ENCODE data around the gene GABRE.

GABRE gene

DNA sequence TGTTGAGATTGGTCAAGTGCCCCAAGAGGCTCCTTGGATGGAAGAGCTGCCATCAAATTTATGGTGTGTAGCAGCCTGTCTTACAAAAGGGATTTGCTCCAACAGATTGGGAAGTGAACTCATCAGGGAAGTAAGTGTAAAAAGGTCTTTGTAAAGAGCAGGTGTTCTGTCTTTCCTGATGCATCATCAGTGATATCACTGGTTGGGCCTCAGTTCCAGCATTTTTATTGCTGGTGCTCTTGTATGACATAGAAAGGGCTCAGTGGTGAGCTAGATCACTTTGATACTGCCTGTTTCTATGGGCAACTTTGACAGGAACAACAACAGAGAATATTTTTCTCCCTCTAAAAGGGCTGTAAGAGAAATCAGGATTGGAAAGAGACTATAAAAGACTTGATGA is 8.7 kb upstream of the GABRE start:
- Histone ChIP-seq H3K9me3 (ENCODE audit: insufficient read depth, low read length) (no peaks in the 10 kb centered on the region), H3K9ac (ENCODE audit: low read length) (no peak overlapping the region), H4K20me1 (ENCODE audit: insufficient read depth, low read length) (no peaks in the 10 kb centered on the region), H3K4me3 (ENCODE audit: low read length) (no peak overlapping the region), H3K4me2 (ENCODE audit: low read length) (no peak overlapping the region), H3K4me1 (ENCODE audit: low read length) (no peaks in the 10 kb centered on the region), H3K27ac (ENCODE audit: low read length) (no peak overlapping the region), H3K36me3 (replicated peaks; ENCODE audit: low read depth, low read length) (no peaks in the 10 kb centered on the region), H3K79me2 (ENCODE audit: low read length) (no peaks in the 10 kb centered on the region), H2AFZ (ENCODE audit: low read depth, low read length) (no peak overlapping the region), H3K27me3 (ENCODE audit: low read depth, low read length) (no peaks in the 10 kb centered on the region)
- TF ChIP-seq, protein P1, sequence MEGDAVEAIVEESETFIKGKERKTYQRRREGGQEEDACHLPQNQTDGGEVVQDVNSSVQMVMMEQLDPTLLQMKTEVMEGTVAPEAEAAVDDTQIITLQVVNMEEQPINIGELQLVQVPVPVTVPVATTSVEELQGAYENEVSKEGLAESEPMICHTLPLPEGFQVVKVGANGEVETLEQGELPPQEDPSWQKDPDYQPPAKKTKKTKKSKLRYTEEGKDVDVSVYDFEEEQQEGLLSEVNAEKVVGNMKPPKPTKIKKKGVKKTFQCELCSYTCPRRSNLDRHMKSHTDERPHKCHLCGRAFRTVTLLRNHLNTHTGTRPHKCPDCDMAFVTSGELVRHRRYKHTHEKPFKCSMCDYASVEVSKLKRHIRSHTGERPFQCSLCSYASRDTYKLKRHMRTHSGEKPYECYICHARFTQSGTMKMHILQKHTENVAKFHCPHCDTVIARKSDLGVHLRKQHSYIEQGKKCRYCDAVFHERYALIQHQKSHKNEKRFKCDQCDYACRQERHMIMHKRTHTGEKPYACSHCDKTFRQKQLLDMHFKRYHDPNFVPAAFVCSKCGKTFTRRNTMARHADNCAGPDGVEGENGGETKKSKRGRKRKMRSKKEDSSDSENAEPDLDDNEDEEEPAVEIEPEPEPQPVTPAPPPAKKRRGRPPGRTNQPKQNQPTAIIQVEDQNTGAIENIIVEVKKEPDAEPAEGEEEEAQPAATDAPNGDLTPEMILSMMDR (IDR thresholded peaks at IDR 0.05; ENCODE audit: low read depth, low read length), result no peak
- no peak for TF ChIP-seq EZH2phosphoT487 (IDR thresholded peaks at IDR 0.05; ENCODE audit: low read depth)

DNA sequence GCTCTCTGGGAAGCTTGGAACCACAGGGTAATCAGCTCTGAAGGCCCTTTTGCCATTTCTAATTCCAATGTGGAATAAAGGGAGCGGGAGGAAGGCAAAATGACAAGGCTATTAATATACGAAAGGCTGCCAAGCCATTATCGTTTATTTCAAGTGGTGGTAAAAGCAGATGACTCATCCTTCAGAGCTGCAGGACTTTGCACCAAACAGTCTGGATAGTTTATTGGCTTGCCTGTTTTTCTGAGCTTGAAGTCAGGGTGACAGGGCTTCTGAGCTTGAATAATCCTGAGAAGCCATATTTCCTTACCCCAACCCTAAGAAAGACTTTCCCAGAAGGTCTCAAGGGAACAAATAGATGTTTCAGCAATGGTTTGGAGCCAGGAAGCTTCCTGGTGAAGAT is 7.7 kb upstream of the GABRE start:
- no peaks in the 10 kb centered on the region for H3K4me1 ChIP-seq (ENCODE audit: low read length)
- TF ChIP-seq, protein P1 (IDR thresholded peaks at IDR 0.05; ENCODE audit: low read depth, low read length), result no peak
- TF ChIP-seq EZH2phosphoT487 (IDR thresholded peaks at IDR 0.05; ENCODE audit: low read depth), result no peak
- no peaks in the 10 kb centered on the region for H3K36me3 ChIP-seq (replicated peaks; ENCODE audit: low read depth, low read length)
- H3K79me2 ChIP-seq (ENCODE audit: low read length), result no peaks in the 10 kb centered on the region
- H2AFZ ChIP-seq (ENCODE audit: low read depth, low read length), result no peak overlapping the region
- H4K20me1 ChIP-seq (ENCODE audit: insufficient read depth, low read length), result no peaks in the 10 kb centered on the region
- no peaks in the 10 kb centered on the region for H3K9me3 ChIP-seq (ENCODE audit: insufficient read depth, low read length)
- H3K27me3 ChIP-seq (ENCODE audit: low read depth, low read length), result no peaks in the 10 kb centered on the region
- H3K9ac ChIP-seq (ENCODE audit: low read length), result no peak overlapping the region
- H3K4me2 ChIP-seq (ENCODE audit: low read length), result no peak overlapping the region
- no peak overlapping the region for H3K27ac ChIP-seq (ENCODE audit: low read length)
- H3K4me3 ChIP-seq (ENCODE audit: low read length), result no peak overlapping the region

DNA sequence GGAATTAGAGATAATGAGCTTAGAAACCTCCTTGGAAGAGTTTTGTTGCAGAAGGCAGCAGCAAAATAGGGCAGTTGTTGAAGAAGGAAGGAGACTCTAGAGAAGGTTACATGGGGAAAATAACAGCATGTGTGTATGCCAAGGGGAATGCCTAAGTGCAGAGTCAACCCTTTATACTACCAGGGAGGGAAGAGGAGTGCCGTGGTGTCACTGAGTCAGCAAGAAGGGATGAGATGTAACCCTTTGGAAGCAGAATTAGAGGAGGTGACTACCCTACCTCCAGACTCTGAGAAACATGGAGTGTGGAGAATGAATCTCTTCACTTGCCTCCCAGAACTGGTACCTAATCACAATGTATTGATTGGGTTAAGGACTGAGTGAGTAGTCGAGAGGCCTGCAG is 6.7 kb upstream of the GABRE start:
- no peaks in the 10 kb centered on the region for H4K20me1 ChIP-seq (ENCODE audit: insufficient read depth, low read length)
- H3K9me3 ChIP-seq (ENCODE audit: insufficient read depth, low read length), result no peaks in the 10 kb centered on the region
- H2AFZ ChIP-seq (ENCODE audit: low read depth, low read length), result no peak overlapping the region
- TF ChIP-seq, protein P1 (IDR thresholded peaks at IDR 0.05; ENCODE audit: low read depth, low read length), result no peak
- TF ChIP-seq EZH2phosphoT487 (IDR thresholded peaks at IDR 0.05; ENCODE audit: low read depth), result no peak
- H3K4me2 ChIP-seq (ENCODE audit: low read length), result no peak overlapping the region
- no peaks in the 10 kb centered on the region for H3K4me1 ChIP-seq (ENCODE audit: low read length)
- H3K36me3 ChIP-seq (replicated peaks; ENCODE audit: low read depth, low read length), result no peaks in the 10 kb centered on the region
- H3K9ac ChIP-seq (ENCODE audit: low read length), result no peak overlapping the region
- no peaks in the 10 kb centered on the region for H3K79me2 ChIP-seq (ENCODE audit: low read length)
- H3K27ac ChIP-seq (ENCODE audit: low read length), result no peak overlapping the region
- no peaks in the 10 kb centered on the region for H3K27me3 ChIP-seq (ENCODE audit: low read depth, low read length)
- no peak overlapping the region for H3K4me3 ChIP-seq (ENCODE audit: low read length)

DNA sequence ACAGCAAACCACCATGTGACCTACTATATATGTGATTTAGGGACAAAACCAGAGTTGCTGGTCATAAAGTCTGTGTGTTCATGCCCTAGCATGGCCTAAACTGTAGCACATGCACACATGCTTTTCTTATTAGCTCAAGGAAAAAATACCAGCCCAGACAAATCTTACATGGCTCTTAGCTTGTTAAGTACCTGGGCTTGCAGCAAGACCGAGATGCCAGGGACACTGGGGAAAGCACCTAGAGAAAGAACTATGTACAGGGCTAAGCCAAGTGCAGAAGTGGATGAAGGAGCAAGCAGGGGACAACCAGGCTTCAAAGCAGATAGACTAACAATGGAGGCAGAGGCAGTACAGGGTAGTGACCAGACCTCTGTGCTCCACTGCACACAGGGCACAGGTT is 3.4 kb upstream of the GABRE start:
- Histone ChIP-seq H3K4me1 (ENCODE audit: low read length) (no peaks in the 10 kb centered on the region), H3K27ac (ENCODE audit: low read length) (no peak overlapping the region), H2AFZ (ENCODE audit: low read depth, low read length) (no peak overlapping the region), H3K4me3 (ENCODE audit: low read length) (no peak overlapping the region), H3K79me2 (ENCODE audit: low read length) (no peaks in the 10 kb centered on the region), H3K4me2 (ENCODE audit: low read length) (no peak overlapping the region), H3K27me3 (ENCODE audit: low read depth, low read length) (no peaks in the 10 kb centered on the region), H4K20me1 (ENCODE audit: insufficient read depth, low read length) (no peaks in the 10 kb centered on the region), H3K9ac (ENCODE audit: low read length) (no peak overlapping the region), H3K9me3 (ENCODE audit: insufficient read depth, low read length) (no peaks in the 10 kb centered on the region), H3K36me3 (replicated peaks; ENCODE audit: low read depth, low read length) (no peaks in the 10 kb centered on the region)
- no peak for TF ChIP-seq EZH2phosphoT487 (IDR thresholded peaks at IDR 0.05; ENCODE audit: low read depth)
- TF ChIP-seq, protein P1 (IDR thresholded peaks at IDR 0.05; ENCODE audit: low read depth, low read length), result no peak

Data from OCI-LY3 (cell line).